Kidney epithelial cell (primary cell): ENCODE measurements around the gene MECP2. TPM values are rescaled to one million over a fixed set of nuclear protein-coding genes. Genes with fewer than 3 reads are reported as not detected.

ENCODE experiments used
- DNase-seq: peaks from one replicate; pipeline ENCODE4 v3.0.0-alpha.2; 2010; ENCODE audit warnings: low read depth
- H3K27me3 ChIP-seq: 2 replicates; pipeline ENCODE4 v1.6.0; 2011; ENCODE audit warnings: low read length; ENCODE audit not compliant: control insufficient read depth, insufficient read depth
- H3K36me3 ChIP-seq: 2 replicates; pipeline ENCODE4 v1.5.1; 2011; ENCODE audit warnings: low read length; ENCODE audit not compliant: control insufficient read depth, insufficient read depth
- H3K4me3 ChIP-seq: 2 replicates; pipeline ENCODE4 v1.5.1; 2011; ENCODE audit warnings: low read depth, mild to moderate bottlenecking, control low read depth, low read length
- total RNA-seq: library from RNA; depleted of rRNA; stranded (reverse); fragments of >200 nt; gene quantifications from 2 replicates; pipeline ENCODE4 v1.2.3, GENCODE V29; 2015
- TF ChIP-seq, protein P1 (sequence below): IDR thresholded peaks from 2 replicates; pipeline ENCODE4 v1.5.1; 2011; ENCODE audit warnings: mild to moderate bottlenecking, moderate library complexity, low read length, control low read depth, inconsistent platforms; ENCODE audit not compliant: insufficient read depth, poor library complexity, severe bottlenecking

The MECP2 gene
- total RNA-seq, 1 donor from 2014 or later = 34.4 TPM

- Histone ChIP-seq H3K36me3 (no peaks in the 10 kb centered on the region), H3K4me3 (no peak overlapping the region), H3K27me3 (no peaks in the 10 kb centered on the region)
- DNase-seq = no peak
- TF ChIP-seq, protein P1, sequence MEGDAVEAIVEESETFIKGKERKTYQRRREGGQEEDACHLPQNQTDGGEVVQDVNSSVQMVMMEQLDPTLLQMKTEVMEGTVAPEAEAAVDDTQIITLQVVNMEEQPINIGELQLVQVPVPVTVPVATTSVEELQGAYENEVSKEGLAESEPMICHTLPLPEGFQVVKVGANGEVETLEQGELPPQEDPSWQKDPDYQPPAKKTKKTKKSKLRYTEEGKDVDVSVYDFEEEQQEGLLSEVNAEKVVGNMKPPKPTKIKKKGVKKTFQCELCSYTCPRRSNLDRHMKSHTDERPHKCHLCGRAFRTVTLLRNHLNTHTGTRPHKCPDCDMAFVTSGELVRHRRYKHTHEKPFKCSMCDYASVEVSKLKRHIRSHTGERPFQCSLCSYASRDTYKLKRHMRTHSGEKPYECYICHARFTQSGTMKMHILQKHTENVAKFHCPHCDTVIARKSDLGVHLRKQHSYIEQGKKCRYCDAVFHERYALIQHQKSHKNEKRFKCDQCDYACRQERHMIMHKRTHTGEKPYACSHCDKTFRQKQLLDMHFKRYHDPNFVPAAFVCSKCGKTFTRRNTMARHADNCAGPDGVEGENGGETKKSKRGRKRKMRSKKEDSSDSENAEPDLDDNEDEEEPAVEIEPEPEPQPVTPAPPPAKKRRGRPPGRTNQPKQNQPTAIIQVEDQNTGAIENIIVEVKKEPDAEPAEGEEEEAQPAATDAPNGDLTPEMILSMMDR = no peak
Observed at GRCh38 chrX:154056770-154057241, 40.7 kb downstream of the MECP2 start.

DNA sequence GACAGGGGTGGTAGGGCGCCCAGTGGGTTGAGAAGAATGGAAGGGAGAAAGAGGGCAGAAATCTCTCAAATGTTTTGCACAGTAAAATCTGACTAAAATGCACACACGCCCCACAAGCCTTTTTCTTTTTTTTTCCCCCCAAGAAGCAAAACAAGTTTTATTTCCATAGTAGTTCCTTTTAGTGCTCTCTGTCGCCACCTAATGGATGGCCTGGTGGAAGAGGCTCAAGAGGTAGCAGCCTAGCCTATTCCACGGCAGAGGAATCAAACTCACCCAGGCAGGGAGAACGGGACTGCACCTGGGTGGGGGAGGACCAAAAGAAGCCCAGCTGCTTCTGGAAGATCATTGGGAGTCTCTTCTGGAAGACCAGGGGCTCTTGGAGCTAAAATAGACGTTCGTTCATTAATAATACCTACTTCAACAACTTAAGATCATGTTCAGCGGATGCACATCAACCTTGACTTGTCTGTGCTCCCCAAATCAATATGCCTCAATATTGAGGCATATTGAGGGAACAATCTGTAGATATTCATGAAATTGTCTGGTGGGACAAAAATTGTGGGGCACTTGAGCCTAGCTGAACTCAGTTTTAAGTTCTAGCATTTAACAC lies 46.2 kb downstream of the MECP2 start:
- TF ChIP-seq, protein P1 = peak; percentile 70

GRCh38 chrX:154050113-154050495 lies 47.4 kb downstream of the MECP2 start:
- TF ChIP-seq, protein P1 = no peak
- DNase-seq = no peak
- Histone ChIP-seq H3K36me3 (no peaks in the 10 kb centered on the region), H3K4me3 (no peak overlapping the region), H3K27me3 (no peaks in the 10 kb centered on the region)

More for the DNA sequence above, 46.2 kb downstream of the MECP2 start:
- Histone ChIP-seq H3K36me3 (no peaks in the 10 kb centered on the region), H3K27me3 (no peaks in the 10 kb centered on the region), H3K4me3 (no peak overlapping the region)
- DNase-seq = no peak

- DNase-seq = no peak
- no peaks in the 10 kb centered on the region for H3K36me3 ChIP-seq
- no peaks in the 10 kb centered on the region for H3K27me3 ChIP-seq
- no peak overlapping the region for H3K4me3 ChIP-seq
- TF ChIP-seq, protein P1 = no peak
Observed at GRCh38 chrX:154049209-154050112, 48.1 kb downstream of the MECP2 start.

GRCh38 chrX:154048398-154048797 lies 49.1 kb downstream of the MECP2 start:
- H3K27me3 ChIP-seq = no peaks in the 10 kb centered on the region
- no peaks in the 10 kb centered on the region for H3K36me3 ChIP-seq
- TF ChIP-seq, protein P1 = no peak
- no peak overlapping the region for H3K4me3 ChIP-seq
- DNase-seq = no peak
